HCEC 1CT (cell line): ENCODE results near the gene C15orf62.

Experiments
- DNase-seq: peaks from one replicate; pipeline ENCODE4 v3.0.0-alpha.2; 2017

Gene C15orf62

GRCh38 chr15:40756938-40757337 lies 12.8 kb upstream of the C15orf62 start:
- DNase-seq: no peak

GRCh38 chr15:40759961-40760360 lies 9.8 kb upstream of the C15orf62 start:
- DNase-seq: no peak

DNA sequence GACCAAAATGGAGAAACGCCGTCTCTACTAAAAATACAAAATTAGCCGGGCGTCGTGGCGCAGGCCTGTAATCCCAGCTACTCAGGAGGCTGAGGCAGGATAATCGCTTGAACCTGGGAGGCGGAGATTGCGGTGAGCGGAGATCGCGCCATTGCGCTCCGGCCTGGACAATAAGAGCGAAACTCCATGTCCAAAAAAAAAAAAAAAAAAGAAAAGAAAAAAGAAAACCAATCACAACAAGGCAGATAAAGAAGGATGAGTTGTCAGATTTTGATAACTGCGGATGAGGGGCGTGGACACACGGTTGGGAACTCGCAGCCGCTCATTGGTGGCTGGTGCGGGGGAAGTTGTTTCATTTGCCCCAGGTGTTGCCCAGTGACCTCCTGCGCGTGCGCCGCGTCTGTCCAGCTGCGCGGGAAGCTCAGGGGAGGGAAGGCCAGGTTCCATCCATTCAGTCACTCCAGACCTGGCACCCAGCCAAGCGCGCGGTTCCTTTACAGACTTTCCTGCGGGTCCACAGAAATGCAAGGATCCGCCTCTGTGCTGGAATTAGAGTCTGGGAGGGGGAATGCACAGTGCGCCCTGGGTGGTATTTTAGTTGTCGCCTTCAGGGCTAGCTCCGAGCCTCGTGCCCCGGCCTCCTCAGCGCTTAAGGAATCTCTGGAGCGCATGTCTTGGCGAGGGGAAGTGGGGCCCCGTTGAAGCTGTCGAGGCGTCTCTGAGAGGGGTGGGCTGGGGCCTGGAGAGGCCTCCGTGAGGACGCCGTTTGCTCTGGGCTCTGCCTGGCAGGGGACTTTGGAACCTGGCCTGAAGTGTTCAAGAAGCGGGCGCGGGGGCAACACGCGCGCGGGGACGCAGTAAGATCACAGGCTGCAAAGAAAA lies 6.6 kb upstream of the C15orf62 start:
- DNase-seq: no peak

- peak; percentile 67 for DNase-seq
These were observed 5.8 kb upstream of the C15orf62 start, which contains the start of gene GCHFR for GRCh38 chr15:40763801-40764628. TSS of gene GCHFR (plus strand) at chr15:40764068. CDS start at chr15:40764181, 113 bp downstream.

- DNase-seq: no peak
These were observed 5.1 kb upstream of the C15orf62 start for GRCh38 chr15:40764629-40765103.

GRCh38 chr15:40766194-40766815 lies 3.5 kb upstream of the C15orf62 start:
- no peak for DNase-seq

DNA sequence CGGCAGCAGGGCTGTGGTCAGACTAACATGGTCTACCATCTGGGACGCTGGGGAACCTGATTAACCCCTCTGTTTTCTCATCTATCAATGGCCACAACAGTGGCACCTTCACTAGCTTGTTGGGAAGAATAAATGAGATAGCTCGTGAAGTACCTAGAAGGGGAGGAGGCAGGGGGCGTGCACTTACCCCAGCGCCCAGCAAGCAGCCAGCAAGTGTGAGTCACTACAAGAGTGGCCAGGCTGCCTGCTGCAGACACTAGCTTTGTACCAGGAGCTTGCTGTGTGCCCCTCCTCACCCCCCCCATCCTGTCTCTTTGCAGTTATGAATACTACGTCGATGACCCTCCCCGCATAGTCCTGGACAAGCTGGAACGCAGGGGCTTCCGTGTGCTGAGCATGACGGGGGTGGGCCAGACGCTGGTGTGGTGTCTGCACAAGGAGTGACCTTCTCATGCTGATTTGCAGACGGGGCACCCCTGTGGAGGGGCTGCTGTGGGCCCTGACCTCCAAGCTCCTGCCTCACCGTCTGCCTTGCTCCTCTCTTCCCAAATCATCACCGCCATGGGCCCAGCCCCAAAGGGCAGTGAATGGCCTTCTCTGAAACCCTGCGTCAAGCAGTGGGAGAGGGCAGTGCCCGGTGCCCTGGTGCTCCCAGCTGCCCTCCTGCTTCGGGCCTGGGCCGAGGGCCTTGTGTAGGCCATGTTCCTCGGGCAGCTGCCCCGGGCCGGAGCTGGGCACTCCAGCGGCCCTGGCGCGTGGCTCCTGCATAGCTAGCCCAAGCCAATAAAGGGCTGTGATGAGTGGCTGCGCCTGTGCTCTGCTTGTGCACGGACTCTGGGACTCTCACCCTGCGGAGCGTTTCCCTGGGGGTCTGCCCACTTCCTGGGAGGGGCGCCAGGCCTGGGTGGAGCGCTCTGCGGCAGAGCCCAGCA lies 2.6 kb upstream of the C15orf62 start:
- no peak for DNase-seq

- DNase-seq: no peak
These were observed 1.8 kb upstream of the C15orf62 start for GRCh38 chr15:40767838-40768500.

DNA sequence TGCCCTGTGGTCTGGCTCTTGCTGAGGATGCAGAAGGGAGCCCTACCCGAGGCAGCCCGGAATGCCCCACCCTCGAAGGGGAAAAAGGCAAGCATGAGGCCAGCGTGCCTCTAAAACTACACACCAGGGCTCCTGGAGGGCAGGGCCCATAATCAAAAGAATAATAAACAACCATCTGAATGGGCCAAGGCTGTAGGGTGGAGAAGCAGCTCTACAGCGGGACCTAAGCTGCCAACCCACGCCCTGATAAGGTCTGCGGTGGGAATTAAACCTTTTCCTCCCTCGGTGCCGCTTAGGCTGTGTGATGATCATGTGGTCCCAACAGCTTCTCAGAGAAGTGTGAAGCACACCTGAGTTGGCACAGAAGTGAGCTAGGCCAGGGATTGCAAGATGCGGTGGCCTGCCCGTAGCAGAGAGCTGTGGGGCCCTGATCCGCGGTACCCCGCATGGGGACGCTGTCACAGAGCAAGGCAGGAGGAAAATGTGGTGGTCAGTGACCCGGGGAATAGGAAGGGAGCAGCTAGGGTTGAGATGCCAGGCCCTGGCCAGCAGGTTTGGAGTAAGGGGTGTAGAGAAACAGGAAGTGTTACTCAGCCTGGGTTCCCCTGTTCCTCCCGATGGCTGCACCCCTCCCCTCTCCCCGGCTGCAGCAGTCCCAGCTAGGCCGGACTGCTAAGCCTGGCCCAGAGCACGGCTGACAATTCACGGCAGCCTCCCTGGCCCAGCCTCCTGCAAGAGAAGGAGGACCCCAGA lies 1.1 kb upstream of the C15orf62 start:
- no peak for DNase-seq

DNA sequence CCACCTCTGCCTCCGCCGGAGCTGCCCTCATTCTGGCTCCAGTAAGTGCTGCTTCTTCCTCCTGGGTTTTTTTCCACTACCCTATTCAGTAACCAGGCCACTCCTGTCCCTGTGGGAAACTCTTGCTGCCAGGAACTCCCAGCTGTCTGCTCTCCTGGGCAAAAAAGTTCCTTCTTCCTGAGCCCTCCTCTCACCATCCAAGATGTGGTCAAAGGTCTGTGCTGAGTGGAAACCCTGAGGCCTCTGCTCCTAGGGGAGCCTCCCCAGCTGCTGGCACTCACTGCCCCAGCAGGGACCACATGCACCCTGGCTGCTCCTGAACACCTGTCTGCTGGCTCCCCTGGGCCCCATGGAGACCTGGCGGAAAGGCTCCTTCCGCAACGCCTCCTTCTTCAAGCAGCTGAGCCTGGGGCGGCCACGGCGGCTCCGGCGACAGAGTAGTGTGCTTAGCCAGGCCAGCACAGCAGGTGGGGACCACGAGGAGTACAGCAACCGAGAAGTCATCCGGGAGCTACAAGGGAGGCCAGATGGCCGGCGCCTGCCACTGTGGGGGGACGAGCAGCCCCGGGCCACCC lies 454 bp downstream of the C15orf62 start:
- DNase-seq: no peak

DNA sequence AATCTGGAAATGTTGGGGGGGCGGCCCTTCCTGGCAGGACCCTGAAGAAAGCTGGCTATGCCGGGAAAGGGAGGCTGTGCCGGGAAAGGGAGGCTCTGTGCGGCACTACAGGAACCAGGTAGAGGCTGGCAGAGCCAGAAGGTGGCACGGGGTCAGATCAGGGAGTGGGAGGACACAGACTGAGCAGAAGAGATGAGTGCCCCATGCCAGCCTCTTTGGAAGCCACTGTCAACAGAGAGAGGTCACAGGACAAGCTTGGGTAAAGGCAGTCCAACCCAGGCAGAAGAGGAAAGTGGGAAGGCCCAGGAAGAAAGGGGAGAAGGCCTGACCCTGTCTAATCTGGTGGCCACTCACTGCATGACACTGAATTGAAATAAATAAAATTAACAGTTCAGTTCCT lies 1.5 kb downstream of the C15orf62 start:
- DNase-seq: no peak

GRCh38 chr15:40772014-40772413 lies 2.2 kb downstream of the C15orf62 start:
- DNase-seq: no peak

DNA sequence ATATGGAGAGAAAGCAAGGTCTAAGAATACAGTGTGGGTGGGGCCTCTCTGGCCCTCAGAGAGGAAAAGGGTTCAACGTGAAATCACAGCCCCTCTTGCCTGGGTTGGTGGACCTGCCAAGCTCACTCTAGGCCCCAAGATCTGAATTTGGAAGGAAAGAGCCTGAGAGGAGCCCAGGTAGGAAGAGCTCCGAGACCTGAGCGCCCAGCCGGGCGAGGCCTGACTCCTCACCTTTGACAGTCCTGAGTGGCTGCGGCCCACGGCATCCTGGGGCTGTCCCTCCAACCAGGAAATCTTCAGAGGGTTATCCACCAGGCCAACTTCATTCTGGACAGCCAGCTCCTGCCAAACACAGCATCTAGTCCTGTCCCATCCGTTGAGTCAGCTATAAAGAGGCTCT lies 3.7 kb downstream of the C15orf62 start:
- no peak for DNase-seq

- DNase-seq: no peak
These were observed 4.1 kb downstream of the C15orf62 start for GRCh38 chr15:40773902-40774301.

DNA sequence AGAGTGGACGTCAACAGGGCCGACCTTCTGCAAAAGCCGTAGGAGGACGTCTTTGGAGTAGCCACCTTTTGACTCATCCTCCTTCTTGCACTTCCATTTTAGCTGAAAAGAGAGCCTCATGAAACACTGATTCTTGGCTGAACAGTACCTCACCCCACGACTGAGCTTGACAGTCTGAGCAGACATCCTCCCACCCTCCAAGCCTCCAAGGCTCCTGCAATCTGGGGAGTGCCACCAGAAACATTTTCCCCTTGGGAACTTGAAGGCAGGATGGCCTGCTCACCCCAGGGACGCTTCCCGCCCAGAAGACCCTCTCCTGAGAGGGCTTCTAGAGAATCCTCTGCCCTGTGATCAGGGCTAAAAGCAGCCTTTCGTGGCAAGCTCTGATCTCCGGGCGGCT lies 5.2 kb downstream of the C15orf62 start:
- no peak for DNase-seq

DNA sequence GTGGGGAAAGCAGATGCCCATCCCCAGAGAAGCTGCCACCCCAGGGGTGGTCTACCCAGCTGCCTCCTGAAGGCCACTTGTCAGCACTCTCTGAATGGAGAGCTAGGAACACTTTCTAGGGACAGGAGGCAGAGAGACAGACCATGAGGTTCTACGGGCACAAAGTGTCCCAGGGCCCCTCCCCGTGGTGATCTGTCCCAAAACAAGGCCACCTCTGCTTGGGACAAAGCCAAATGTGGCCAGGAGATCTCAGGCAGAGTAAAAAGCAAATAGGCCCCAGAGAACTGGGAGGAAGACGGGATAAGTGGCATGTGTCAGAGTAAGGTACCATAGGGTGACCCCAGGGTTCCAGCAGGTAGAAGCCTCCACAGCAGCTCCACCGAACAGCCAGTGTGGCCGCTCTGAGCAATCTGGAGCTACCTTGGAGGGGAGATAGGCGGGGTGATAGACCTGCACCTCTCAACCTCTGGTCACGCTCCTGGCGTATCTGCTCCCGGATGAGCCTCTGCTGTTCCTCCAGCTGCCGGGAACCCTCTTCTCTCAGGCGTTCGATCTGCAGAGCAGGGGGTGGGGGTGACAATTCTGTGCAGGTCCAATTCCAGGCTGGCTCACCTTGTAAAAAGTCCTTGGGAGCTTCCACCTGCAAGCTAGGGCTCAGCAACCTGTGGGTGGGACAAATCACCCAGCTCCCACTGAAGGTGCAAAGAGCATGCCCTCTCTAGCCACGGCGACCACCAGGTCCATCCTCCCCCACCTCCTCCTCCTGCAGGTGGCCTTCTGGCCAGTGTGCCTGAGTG lies 6.2 kb downstream of the C15orf62 start:
- DNase-seq: no peak

- DNase-seq: no peak
These were observed 6.9 kb downstream of the C15orf62 start for GRCh38 chr15:40776537-40777141.

DNA sequence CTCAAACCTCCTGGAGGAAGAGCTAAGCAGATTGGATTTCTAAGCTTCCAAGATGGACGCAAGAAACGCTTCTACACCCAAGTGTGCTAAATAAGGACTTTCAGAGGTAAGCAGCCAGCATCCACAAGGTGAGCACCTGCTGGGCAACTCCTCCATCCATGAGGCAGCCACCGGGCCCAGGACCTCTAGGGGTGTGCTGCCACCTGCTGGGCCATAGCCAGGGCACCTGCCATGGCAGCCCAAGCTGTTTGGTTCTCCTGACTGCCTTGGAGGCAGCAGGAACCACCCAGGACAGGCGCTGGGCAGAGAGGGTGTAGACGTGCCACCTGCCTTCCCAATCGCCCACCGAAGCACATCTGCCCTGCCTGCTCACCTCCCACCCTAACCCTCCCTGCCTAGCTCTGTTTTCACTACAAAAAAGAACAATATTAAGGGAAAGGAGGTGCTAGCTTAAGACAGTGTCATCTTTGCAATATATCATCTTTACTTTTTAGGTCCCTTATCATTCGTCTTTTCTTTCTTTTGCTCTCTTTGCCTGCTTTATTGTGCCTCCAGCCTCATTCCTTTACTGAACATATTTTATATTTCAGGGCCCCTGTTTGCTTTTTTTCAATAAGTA lies 12.9 kb downstream of the C15orf62 start:
- DNase-seq: peak; percentile 21

DNA sequence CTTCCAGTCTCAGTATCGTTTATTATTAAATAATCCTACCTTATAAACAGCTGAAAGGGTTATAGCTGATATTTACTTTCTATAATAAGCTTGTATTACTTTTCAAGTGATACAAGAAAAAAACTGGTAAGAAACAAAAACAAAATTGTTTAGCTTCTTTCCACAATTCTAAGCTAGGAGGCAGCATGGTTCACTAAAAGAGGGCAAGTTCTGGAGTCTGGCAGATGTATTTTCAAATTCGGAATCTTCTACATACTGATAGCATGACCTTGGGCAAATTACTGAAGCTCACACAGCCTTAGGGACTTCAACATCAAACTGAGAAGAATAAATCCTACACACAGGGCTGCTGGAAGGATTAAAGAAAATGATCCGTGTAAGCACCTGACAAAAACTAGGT lies 15.4 kb downstream of the C15orf62 start:
- no peak for DNase-seq
